NCI-H1092 (cell line): ENCODE results near the gene SPATA13.
A peak's percentile ranks its signal among the peaks of the same experiment; 100 is the strongest.
"Not testable (repeated sequence)": the region's sequence is repeated elsewhere in the genome, so short reads cannot be mapped to it uniquely, and the experiment has no call there.

ENCODE experiments used
- DNase-seq: peaks from one replicate; lab custom pipeline; 2025; lab: John Stamatoyannopoulos, UW

Gene SPATA13

GRCh38 chr13:24196593-24197197 is 36.2 kb downstream of the SPATA13 start:
- no peak for DNase-seq

GRCh38 chr13:24199016-24199415 is 38.5 kb downstream of the SPATA13 start:
- no peak for DNase-seq

- no peak for DNase-seq
These were observed 41.7 kb downstream of the SPATA13 start for GRCh38 chr13:24202215-24202614.

- no peak for DNase-seq
These were observed 42.8 kb downstream of the SPATA13 start for GRCh38 chr13:24203273-24203672.

GRCh38 chr13:24203811-24204210 is 43.3 kb downstream of the SPATA13 start:
- DNase-seq, result no peak

GRCh38 chr13:24205076-24205475 is 44.6 kb downstream of the SPATA13 start:
- DNase-seq, result not testable (repeated sequence)

GRCh38 chr13:24207841-24208667 is 47.5 kb downstream of the SPATA13 start:
- DNase-seq, result no peak

GRCh38 chr13:24209138-24209537 is 48.6 kb downstream of the SPATA13 start:
- DNase-seq, result no peak

GRCh38 chr13:24212254-24212653 is 51.7 kb downstream of the SPATA13 start:
- DNase-seq, result no peak

GRCh38 chr13:24212674-24213073 is 52.2 kb downstream of the SPATA13 start:
- DNase-seq, result no peak

GRCh38 chr13:24213932-24214331 is 53.4 kb downstream of the SPATA13 start:
- no peak for DNase-seq

GRCh38 chr13:24214528-24214927 is 54.0 kb downstream of the SPATA13 start:
- no peak for DNase-seq

- DNase-seq, result no peak
These were observed 54.6 kb downstream of the SPATA13 start for GRCh38 chr13:24215126-24215525.

- no peak for DNase-seq
These were observed 55.2 kb downstream of the SPATA13 start for GRCh38 chr13:24215732-24216131.

GRCh38 chr13:24216176-24216575 is 55.7 kb downstream of the SPATA13 start:
- no peak for DNase-seq

- DNase-seq, result not testable (repeated sequence)
These were observed 56.3 kb downstream of the SPATA13 start for GRCh38 chr13:24216779-24217178.

- DNase-seq, result no peak
These were observed 57.2 kb downstream of the SPATA13 start for GRCh38 chr13:24217601-24218281.

- no peak for DNase-seq
These were observed 57.8 kb downstream of the SPATA13 start for GRCh38 chr13:24218338-24218737.

GRCh38 chr13:24218977-24219376 is 58.5 kb downstream of the SPATA13 start:
- no peak for DNase-seq

GRCh38 chr13:24220086-24220703 is 59.7 kb downstream of the SPATA13 start:
- DNase-seq, result peak; percentile 74

GRCh38 chr13:24221007-24221406 is 60.5 kb downstream of the SPATA13 start:
- DNase-seq, result no peak

GRCh38 chr13:24222756-24223155 is 62.2 kb downstream of the SPATA13 start:
- DNase-seq, result no peak
